Jurkat, Clone E6-1 (cell line): ENCODE results near the gene ZNF423.

Source experiments
- DNase-seq: peaks from one replicate; pipeline ENCODE4 v3.0.0-alpha.2; 2011; ENCODE audit warnings: low read depth, low spot score
- H3K4me3 ChIP-seq: 2 replicates; pipeline ENCODE4 v1.5.1; 2011; ENCODE audit warnings: mild to moderate bottlenecking, low read length, control low read depth, moderate library complexity

ZNF423 gene

DNA sequence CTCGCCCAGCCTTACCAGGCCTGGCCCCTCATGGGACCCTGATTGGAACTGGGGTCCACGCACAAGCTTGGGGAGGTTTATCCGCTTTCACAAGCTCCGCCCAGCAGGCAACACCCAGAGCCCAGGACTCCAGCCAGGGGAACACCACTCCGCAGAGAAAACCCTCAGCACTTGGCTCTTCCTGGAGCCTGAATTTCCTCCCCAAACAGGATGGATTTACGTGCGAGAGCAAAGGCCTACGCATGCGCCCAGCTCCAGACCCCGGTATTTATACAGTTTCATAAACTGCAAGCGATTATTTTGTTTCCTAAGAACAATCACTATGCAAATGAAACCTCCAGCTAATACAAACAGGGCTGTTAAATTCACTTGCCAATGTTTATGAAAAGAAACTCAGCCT, 22.8 kb downstream of the ZNF423 start:
- no peak overlapping the region for H3K4me3 ChIP-seq
- DNase-seq: no peak

DNA sequence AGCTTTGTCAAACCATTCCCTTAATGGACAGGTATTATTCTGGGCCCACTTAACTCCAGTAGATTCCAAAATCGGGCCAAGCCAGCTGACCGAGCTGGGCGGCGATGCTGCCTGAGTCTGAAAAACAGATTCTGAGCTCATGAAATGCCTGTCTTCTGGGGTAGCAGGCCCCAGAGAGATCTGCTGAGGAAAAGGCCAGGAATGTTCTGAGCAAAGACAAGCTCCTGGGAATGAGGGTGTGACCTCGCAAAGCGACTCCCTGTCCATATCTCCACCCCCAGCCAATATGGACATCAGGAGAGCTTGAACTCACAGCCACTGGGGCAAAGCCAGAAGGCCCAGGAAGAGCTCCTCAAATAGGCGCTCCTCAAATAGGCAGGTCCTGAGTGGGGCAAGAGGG, 23.7 kb downstream of the ZNF423 start:
- no peak overlapping the region for H3K4me3 ChIP-seq
- DNase-seq: no peak

GRCh38 chr16:49830873-49831272, 25.0 kb downstream of the ZNF423 start:
- no peak for DNase-seq
- no peak overlapping the region for H3K4me3 ChIP-seq

- DNase-seq: no peak
These were observed 27.2 kb downstream of the ZNF423 start for GRCh38 chr16:49828533-49829267.

DNA sequence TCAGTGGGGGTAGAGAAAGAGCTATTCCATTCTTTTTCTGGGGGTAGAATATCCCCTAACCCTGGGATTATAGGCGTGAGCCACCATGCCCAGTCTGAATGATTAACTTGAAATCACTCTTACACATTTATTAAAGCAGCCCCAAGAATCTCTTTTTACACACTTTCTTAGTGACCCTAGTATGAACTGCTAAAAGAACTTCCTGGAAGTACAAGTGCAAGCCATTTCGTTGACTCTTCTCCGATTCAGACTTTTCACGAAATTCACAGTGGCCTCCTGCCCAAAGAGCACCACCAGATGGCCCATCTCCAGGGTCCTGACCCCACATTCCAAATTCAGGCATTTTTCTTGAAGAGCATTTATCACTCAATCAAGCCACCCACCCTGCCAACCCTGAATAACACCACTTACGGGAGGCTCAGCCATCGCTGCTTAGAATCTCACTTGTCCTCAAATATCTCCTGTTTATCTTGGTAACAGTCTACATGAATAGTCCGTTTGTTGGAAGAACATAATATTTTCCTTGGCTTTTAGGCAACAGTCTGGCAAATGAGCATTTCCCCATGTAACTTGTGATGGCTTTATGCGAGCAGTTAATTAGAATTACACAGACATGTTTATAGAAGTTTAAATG, 28.0 kb downstream of the ZNF423 start:
- no peak for DNase-seq
- no peak overlapping the region for H3K4me3 ChIP-seq

More at GRCh38 chr16:49828533-49829267, 27.2 kb downstream of the ZNF423 start:
- no peak overlapping the region for H3K4me3 ChIP-seq

GRCh38 chr16:49826515-49826914, 29.4 kb downstream of the ZNF423 start:
- no peak overlapping the region for H3K4me3 ChIP-seq
- DNase-seq: no peak

GRCh38 chr16:49825041-49825440, 30.9 kb downstream of the ZNF423 start:
- no peak for DNase-seq
- no peak overlapping the region for H3K4me3 ChIP-seq

DNA sequence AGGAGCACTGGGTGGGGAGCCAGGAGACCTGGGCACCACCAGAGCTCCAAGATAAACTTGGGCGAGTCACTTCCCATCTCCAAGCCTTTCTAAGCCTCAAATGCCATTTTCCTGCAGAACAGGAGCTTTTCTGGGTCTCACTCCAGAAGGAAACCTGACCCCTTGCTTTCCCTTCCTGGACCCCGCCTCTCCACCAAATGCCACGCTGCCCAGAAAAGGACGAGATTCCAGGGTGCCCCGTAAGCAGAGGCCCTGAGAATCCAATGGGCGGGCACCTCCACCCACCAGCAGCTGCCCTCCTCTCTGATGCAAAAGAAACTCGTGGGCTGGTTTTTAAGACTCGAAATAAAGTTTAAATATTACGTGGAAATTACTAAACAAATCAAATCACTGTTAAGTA, 31.3 kb downstream of the ZNF423 start:
- H3K4me3 ChIP-seq: no peak overlapping the region
- DNase-seq: no peak

DNA sequence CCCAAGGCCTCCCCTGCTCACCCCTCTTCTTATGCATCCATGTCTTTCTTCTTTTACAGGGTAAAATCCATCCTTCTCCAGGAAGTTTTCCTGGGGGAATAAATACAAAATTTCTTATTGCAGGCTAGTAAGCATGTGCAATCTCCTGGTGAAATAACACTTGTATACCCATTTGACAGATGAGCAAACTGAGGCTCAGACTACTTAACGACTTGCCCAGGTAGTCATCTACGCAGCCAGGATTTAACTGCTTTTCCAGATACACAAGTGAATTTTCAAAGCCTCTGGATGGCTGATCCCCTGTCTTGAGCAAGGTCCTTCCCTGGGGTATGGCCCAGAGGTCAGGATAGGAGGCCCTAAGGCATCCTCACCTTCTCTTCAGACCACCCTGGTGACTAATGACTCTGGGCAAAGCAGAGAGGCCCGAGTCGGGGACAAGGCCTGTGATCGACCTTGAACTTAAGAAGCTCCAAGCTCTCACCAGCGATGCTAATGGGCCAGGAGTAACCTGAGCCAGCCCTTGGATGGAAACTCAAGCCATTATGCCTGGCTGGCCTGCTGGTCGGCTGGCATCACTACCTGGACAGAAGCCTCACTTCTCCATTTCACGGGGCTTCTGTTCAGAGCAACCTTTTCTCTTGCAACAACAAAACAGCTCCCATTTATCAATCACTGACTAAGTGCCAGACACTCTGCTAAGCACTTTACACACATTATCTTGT, 33.1 kb downstream of the ZNF423 start:
- H3K4me3 ChIP-seq: no peak overlapping the region
- no peak for DNase-seq

DNA sequence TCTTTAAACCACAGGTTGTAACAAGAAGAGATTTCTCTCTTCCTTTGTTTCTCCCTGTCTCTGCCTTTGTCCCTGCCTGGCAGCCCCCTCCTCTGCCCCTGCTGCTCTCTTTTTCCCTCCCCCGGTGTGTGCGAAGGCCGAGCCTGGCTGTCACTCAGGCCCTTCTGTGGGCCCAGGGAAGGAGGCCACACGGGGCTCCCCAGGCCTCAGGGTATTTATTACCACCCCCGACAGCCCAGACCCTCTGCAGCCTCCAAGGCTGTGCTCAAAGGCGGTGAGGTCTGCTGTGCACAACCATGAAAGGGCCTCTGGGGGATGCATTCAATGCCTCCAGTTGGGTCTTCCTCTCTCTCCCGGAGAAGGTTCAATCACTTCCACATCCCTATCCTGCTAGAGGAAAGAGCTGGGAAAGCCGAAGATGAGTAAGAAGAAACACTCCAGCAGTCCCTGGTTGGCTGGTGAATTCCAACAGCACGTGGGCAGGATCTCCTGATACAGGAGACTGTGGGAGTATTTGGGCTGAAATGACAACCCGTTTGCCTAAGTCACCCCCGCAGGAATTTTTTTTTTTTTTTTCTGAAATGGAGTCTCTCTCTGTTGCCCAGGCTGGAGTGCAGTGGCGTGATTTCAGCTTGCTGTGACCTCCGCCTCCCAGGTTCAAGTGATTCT, 34.2 kb downstream of the ZNF423 start:
- no peak overlapping the region for H3K4me3 ChIP-seq
- DNase-seq: no peak

DNA sequence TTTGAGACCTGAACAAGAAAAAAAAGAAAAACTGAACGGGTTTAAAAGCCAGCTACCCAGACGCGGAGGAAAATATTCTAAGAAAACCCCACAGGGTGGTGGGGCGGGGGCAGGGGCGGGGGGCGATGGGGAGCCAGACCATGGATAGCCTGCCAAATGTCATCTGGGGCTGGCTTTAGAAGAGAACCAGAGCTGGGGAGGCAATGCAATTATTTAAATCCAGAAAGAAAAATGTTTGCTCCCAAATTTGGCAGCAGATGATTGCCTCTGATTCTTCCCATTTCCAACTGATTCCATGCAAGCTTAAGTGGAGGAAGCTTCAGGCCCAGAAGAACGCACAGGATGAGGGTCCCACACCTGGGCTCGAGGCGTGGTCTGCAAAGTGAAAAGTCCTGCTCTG, 34.8 kb downstream of the ZNF423 start:
- H3K4me3 ChIP-seq: no peak overlapping the region
- DNase-seq: no peak

DNA sequence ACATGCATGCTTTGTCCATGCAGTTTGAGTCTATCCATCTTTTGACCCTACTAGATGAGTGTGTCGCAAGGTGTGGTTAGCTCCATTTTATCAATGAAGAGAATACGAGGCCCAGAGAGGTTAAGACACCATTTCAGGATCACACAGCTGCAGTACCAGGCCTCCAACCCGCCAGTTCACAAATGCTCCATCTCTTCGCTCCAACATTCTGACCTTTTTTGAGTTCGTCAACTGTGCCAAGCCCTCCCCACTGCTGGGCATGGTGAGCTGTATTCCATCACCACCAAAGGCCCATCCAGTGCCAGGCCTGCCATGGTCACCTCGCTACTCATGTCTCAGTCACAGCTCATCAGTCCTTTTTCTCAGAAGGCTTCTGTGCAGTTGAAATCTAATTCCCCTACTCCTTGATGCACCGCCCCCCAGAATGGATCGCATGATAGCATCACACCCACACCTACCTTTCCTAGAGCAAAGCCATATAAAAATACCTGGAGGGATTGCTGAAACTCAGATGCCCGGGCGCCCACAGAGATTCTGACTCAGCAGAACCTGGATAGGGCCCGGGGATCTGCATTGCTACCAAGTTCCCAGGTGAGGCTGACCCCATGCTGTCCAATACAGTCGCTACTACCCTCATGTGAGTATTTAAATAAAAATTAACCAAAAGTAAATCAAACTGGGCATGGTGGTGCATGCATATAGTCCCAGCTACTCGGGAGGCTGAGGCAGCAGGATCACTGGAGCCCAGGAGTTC, 38.0 kb downstream of the ZNF423 start:
- DNase-seq: no peak

GRCh38 chr16:49816875-49817274, 39.0 kb downstream of the ZNF423 start:
- H3K4me3 ChIP-seq: no peak overlapping the region
- DNase-seq: no peak

More for the DNA sequence above, 38.0 kb downstream of the ZNF423 start:
- no peak overlapping the region for H3K4me3 ChIP-seq

DNA sequence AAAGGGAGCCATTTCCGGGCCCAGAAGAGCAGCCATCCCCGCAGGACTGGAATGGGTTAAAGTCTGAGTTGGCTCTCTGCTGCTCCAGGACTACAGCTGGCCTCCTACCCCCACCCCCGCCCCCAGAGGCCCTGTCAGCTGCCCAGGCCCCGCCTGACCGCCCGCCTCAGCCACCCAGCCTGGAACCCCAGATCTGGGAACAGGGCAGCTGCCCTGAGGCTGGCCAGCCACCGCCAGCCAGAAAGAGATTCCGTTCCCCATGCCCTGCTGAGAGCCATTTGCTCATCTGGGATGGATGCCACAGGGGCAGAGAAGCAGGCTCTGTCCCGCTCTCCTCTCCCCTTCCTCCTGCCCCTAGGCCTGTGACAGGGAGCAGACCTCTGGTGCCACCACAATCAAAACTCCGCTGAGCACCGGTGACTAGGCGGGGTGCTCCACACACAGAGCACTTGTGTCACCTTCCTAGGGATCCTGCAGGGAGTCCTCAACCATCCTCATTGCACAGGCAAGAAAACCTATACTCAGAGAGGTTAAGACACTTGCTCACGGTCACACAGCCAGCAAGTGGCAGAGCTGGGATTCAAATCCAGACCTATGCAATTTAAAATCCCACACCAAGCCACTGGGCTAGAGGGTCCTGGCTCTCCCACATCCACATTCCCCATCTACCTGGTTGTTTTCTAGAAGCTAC, 44.1 kb downstream of the ZNF423 start:
- DNase-seq: no peak
- no peak overlapping the region for H3K4me3 ChIP-seq

DNA sequence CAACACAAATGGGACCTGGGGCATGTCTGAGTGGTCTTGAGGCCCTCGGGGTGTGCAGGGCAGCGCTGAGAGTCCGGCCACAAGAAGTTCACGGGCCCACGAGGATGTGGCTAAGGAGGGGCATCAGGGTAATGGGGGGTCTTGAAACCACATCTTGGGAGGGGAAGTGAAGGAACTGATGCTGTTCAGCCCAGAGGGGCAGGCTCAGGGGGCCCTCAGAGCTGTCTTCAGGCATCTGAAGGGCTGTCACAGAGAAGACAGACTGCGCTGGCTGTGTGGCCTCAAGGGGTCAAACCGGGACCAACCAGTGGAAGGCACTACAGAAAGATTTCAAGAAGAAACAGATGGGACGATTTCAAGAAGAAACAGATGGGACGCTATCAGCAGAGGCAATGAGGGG, 45.1 kb downstream of the ZNF423 start:
- DNase-seq: no peak
- H3K4me3 ChIP-seq: no peak overlapping the region

GRCh38 chr16:49809561-49809960, 46.4 kb downstream of the ZNF423 start:
- no peak for DNase-seq
- H3K4me3 ChIP-seq: no peak overlapping the region

- H3K4me3 ChIP-seq: no peak overlapping the region
- no peak for DNase-seq
These were observed 46.9 kb downstream of the ZNF423 start for GRCh38 chr16:49809062-49809461.

DNA sequence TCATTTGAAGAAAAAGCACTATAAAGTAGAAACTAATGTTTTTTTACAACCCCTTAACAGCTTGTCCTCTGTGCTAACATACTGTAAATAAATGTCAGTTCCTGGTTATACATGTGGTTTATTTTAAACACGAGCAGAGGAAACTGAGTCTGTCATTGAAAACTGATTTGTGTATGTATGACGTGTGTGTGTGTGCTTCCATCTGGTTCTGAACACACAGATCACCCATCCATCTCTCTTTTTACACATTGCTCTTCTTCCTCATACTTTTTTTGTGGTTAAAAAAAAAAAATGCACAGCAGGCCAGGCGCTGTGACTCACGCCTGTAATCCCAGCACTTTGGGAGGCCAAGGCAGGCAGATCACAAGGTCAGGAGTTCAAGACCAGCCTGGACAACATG, 49.5 kb downstream of the ZNF423 start:
- no peak overlapping the region for H3K4me3 ChIP-seq
- DNase-seq: no peak

DNA sequence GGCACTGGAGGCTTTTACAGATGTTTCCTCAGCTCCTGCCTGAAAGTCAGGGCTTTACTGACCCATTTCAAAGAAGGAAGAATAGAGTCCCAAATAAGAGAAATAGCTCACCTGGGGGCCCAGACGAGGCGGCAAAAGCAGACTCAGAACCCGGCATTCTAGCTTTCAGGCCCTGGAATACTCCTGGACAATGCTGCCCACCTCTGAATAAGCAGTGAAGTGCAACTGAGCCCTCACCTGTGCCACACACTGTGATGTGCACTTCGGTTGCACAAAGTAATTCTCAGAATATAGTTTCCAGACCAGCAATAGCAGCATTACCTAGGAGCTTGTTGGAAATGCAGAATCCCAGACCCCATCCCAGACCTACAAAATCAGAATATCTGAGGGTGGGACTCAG, 54.6 kb downstream of the ZNF423 start:
- DNase-seq: no peak
- H3K4me3 ChIP-seq: no peak overlapping the region
